Neuronal stem cell (in vitro differentiated cells): Measurements from ENCODE around the gene MRPL20.

Source experiments
- DNase-seq: peaks from one replicate; pipeline ENCODE4 v3.0.0-alpha.2; 2013; ENCODE audit warnings: low spot score
- H2AFZ ChIP-seq: one replicate; pipeline ENCODE4 v1.6.1; 2013; ENCODE audit warnings: mild to moderate bottlenecking, low read length, inconsistent platforms
- H2AK5ac ChIP-seq: 2 replicates; pipeline ENCODE4 v1.6.1; 2013; ENCODE audit warnings: low read depth, mild to moderate bottlenecking, inconsistent platforms, low read length, moderate library complexity, mixed read lengths
- H2BK120ac ChIP-seq: 2 replicates; pipeline ENCODE4 v1.6.1; 2013; ENCODE audit warnings: low read depth, mild to moderate bottlenecking, inconsistent platforms, low read length, moderate library complexity, mixed read lengths
- H2BK12ac ChIP-seq: one replicate; pipeline ENCODE4 v1.6.1; 2013; ENCODE audit warnings: low read length, inconsistent platforms
- H2BK15ac ChIP-seq: 2 replicates; pipeline ENCODE4 v1.6.1; 2013; ENCODE audit warnings: mild to moderate bottlenecking, low read length, inconsistent platforms, mixed read lengths
- H2BK5ac ChIP-seq: one replicate; pipeline ENCODE4 v1.6.1; 2013; ENCODE audit warnings: inconsistent platforms, mild to moderate bottlenecking, low read length, moderate library complexity
- H3K14ac ChIP-seq: one replicate; pipeline ENCODE4 v1.6.1; 2013; ENCODE audit warnings: low read length, inconsistent platforms
- H3K18ac ChIP-seq: 2 replicates; pipeline ENCODE4 v1.6.1; 2013; ENCODE audit warnings: low read length, inconsistent platforms
- H3K23ac ChIP-seq: 2 replicates; pipeline ENCODE4 v1.6.1; 2013; ENCODE audit warnings: low read depth, mild to moderate bottlenecking, mixed read lengths, low read length, inconsistent platforms; ENCODE audit not compliant: poor library complexity
- H3K27ac ChIP-seq: replicated peaks from 3 replicates; pipeline ENCODE4 v1.5.1; 2013; ENCODE audit warnings: low read length, inconsistent platforms
- H3K27me3 ChIP-seq, 3 experiments: 2 replicates each; pipeline ENCODE4 v1.6.1; 2013; ENCODE audit warnings: low read length in 3 of 3, mild to moderate bottlenecking in 2 of 3, inconsistent platforms in 1 of 3, low read depth in 1 of 3, mixed read lengths in 1 of 3, moderate library complexity in 1 of 3; ENCODE audit not compliant: control insufficient read depth in 3 of 3, insufficient read depth in 3 of 3
- H3K36me3 ChIP-seq, 2 donors: replicated peaks in 1 of 2; 2 replicates each; pipeline ENCODE4 v1.6.1; 2013; ENCODE audit warnings: low read length in 2 of 2; ENCODE audit not compliant: control insufficient read depth in 2 of 2, insufficient read depth in 2 of 2
- H3K4ac ChIP-seq: 2 replicates; pipeline ENCODE4 v1.6.1; 2013; ENCODE audit warnings: inconsistent platforms, mild to moderate bottlenecking, low read length, moderate library complexity
- H3K4me1 ChIP-seq, 2 donors: 1 replicate in 1 of 2; 2 replicates in 1 of 2; pipeline ENCODE4 v1.6.1; 2013; ENCODE audit warnings: low read length in 2 of 2, low read depth in 1 of 2; ENCODE audit not compliant: control insufficient read depth in 2 of 2, insufficient read depth in 1 of 2
- H3K4me2 ChIP-seq: one replicate; pipeline ENCODE4 v1.6.1; 2013; ENCODE audit warnings: mild to moderate bottlenecking, low read length, inconsistent platforms; ENCODE audit not compliant: insufficient read depth, poor library complexity, severe bottlenecking
- H3K4me3 ChIP-seq, 2 donors: 2 replicates each; pipeline ENCODE4 v1.5.1; 2013; ENCODE audit warnings: low read length in 2 of 2, mild to moderate bottlenecking in 2 of 2, inconsistent platforms in 1 of 2, moderate library complexity in 1 of 2
- H3K79me1 ChIP-seq: one replicate; pipeline ENCODE4 v1.6.1; 2013; ENCODE audit warnings: low read depth, mild to moderate bottlenecking, inconsistent platforms, low read length, moderate library complexity
- H3K9ac ChIP-seq: one replicate; pipeline ENCODE4 v1.6.1; 2013; ENCODE audit warnings: mild to moderate bottlenecking, low read depth, low read length, inconsistent platforms; ENCODE audit not compliant: poor library complexity
- H3K9me3 ChIP-seq, 2 donors: replicated peaks in 1 of 2; 2 replicates each; pipeline versions ENCODE3 to v1.6.1; 2013; ENCODE audit warnings: low read length in 2 of 2, mild to moderate bottlenecking in 2 of 2, inconsistent platforms in 1 of 2, low read depth in 1 of 2, mixed read lengths in 1 of 2, moderate library complexity in 1 of 2; ENCODE audit not compliant: control insufficient read depth in 2 of 2, insufficient read depth in 1 of 2
- H4K8ac ChIP-seq: one replicate; pipeline ENCODE4 v1.6.1; 2013; ENCODE audit warnings: low read depth, mild to moderate bottlenecking, inconsistent platforms, low read length, moderate library complexity
- H4K91ac ChIP-seq: one replicate; pipeline ENCODE4 v1.6.1; 2013; ENCODE audit warnings: low read length, low read depth, mild to moderate bottlenecking, inconsistent platforms; ENCODE audit not compliant: poor library complexity
- WGBS, 2 donors: extraction: QIAGEN DNeasy Blood & Tissue Kit; methylation state at CpG; one replicate each; pipeline ENCODE4 v1.1.7; 2013; ENCODE audit warnings: missing lambda C conversion rate in 2 of 2, mixed read lengths in 1 of 2; ENCODE audit not compliant: insufficient read length in 2 of 2, insufficient replicate concordance in 1 of 2; ENCODE audit errors: extremely low coverage in 2 of 2; 5-methylcytosine and 5-hydroxymethylcytosine counted together

MRPL20 gene

GRCh38 chr1:1390675-1391074 lies 16.4 kb downstream of the MRPL20 start:
- peaks cover 10% of the 10 kb centered on the region for H3K79me1 ChIP-seq
- no peak overlapping the region for H4K91ac ChIP-seq
- DNase-seq = no peak
- H2BK15ac ChIP-seq = no peak overlapping the region
- H2BK12ac ChIP-seq = no peak overlapping the region
- H3K36me3 ChIP-seq = peaks cover 69 to 99% of the 10 kb centered on the region in 2 donors
- no peak overlapping the region for H2BK5ac ChIP-seq
- H2AK5ac ChIP-seq = no peak overlapping the region
- H3K18ac ChIP-seq = no peak overlapping the region
- H2AFZ ChIP-seq = no peak overlapping the region
- H3K27ac ChIP-seq = no peak overlapping the region
- no peaks in the 10 kb centered on the region for H3K4me1 ChIP-seq
- H3K4me2 ChIP-seq = no peak overlapping the region
- H3K9me3 ChIP-seq = peaks cover 0 to 8% of the 10 kb centered on the region in 2 donors
- no peaks in the 10 kb centered on the region for H3K27me3 ChIP-seq
- no peak overlapping the region for H4K8ac ChIP-seq
- no peak overlapping the region for H2BK120ac ChIP-seq
- H3K23ac ChIP-seq = no peak overlapping the region
- H3K4me3 ChIP-seq = no peak overlapping the region
- H3K4ac ChIP-seq = no peak overlapping the region
- H3K9ac ChIP-seq = no peak overlapping the region
- no peak overlapping the region for H3K14ac ChIP-seq
- WGBS, 2 donors = no CpG with 5 or more reads among the region's 12 CpGs

GRCh38 chr1:1388078-1388472 lies 19.0 kb downstream of the MRPL20 start:
- Histone ChIP-seq H3K9ac (no peak overlapping the region), H2BK120ac (no peak overlapping the region), H3K4me1 (no peaks in the 10 kb centered on the region), H3K18ac (no peak overlapping the region), H3K4me3 (no peak overlapping the region), H2BK5ac (no peak overlapping the region), H3K79me1 (peaks cover 9% of the 10 kb centered on the region), H2AFZ (no peak overlapping the region), H3K36me3 (peaks cover 58 to 81% of the 10 kb centered on the region in 2 donors), H3K14ac (no peak overlapping the region), H3K4ac (no peak overlapping the region), H3K9me3 (peaks cover 0 to 8% of the 10 kb centered on the region in 2 donors), H3K23ac (no peak overlapping the region), H3K4me2 (no peak overlapping the region), H4K91ac (no peak overlapping the region), H2AK5ac (no peak overlapping the region), H3K27me3 (no peaks in the 10 kb centered on the region), H2BK15ac (no peak overlapping the region), H2BK12ac (no peak overlapping the region), H4K8ac (no peak overlapping the region), H3K27ac (no peak overlapping the region)
- WGBS, 2 donors = no CpG with 5 or more reads among the region's 16 CpGs
- DNase-seq = no peak

- no CpG with 5 or more reads among the region's 50 CpGs for WGBS, 2 donors
- H3K79me1 ChIP-seq = peaks cover 3% of the 10 kb centered on the region
- no peak overlapping the region for H2BK15ac ChIP-seq
- H3K9ac ChIP-seq = no peak overlapping the region
- H2BK5ac ChIP-seq = peak overlapping the region; percentile 7
- no peak overlapping the region for H2BK120ac ChIP-seq
- no peak overlapping the region for H3K4ac ChIP-seq
- no peak overlapping the region for H2BK12ac ChIP-seq
- H3K4me3 ChIP-seq = no peak overlapping the region
- no peaks in the 10 kb centered on the region for H3K27me3 ChIP-seq
- no peak for DNase-seq
- no peak overlapping the region for H4K8ac ChIP-seq
- H4K91ac ChIP-seq = no peak overlapping the region
- H3K36me3 ChIP-seq = peaks cover 51 to 74% of the 10 kb centered on the region in 2 donors
- H3K4me1 ChIP-seq = no peaks in the 10 kb centered on the region
- no peak overlapping the region for H3K18ac ChIP-seq
- H3K4me2 ChIP-seq = no peak overlapping the region
- H2AK5ac ChIP-seq = no peak overlapping the region
- H2AFZ ChIP-seq = no peak overlapping the region
- H3K27ac ChIP-seq = no peak overlapping the region
- peaks cover 0 to 10% of the 10 kb centered on the region in 2 donors for H3K9me3 ChIP-seq
- H3K23ac ChIP-seq = no peak overlapping the region
- no peak overlapping the region for H3K14ac ChIP-seq
These were observed 19.7 kb downstream of the MRPL20 start for GRCh38 chr1:1387098-1388077.

- H2BK12ac ChIP-seq = no peak overlapping the region
- H3K79me1 ChIP-seq = peaks cover 1% of the 10 kb centered on the region
- no peak overlapping the region for H4K8ac ChIP-seq
- peaks cover 40 to 66% of the 10 kb centered on the region in 2 donors for H3K36me3 ChIP-seq
- H2BK15ac ChIP-seq = no peak overlapping the region
- peaks cover 0 to 14% of the 10 kb centered on the region in 2 donors for H3K9me3 ChIP-seq
- H3K4ac ChIP-seq = no peak overlapping the region
- no peak overlapping the region for H4K91ac ChIP-seq
- no peak overlapping the region for H2AFZ ChIP-seq
- no peak overlapping the region for H2BK5ac ChIP-seq
- no peaks in the 10 kb centered on the region for H3K27me3 ChIP-seq
- H3K4me1 ChIP-seq = no peaks in the 10 kb centered on the region
- no peak overlapping the region for H3K14ac ChIP-seq
- H2AK5ac ChIP-seq = no peak overlapping the region
- no peak overlapping the region for H3K9ac ChIP-seq
- H3K4me3 ChIP-seq = no peak overlapping the region
- WGBS, 2 donors = no CpG with 5 or more reads among the region's 8 CpGs
- H3K4me2 ChIP-seq = no peak overlapping the region
- H3K18ac ChIP-seq = no peak overlapping the region
- no peak overlapping the region for H3K27ac ChIP-seq
- H3K23ac ChIP-seq = no peak overlapping the region
- H2BK120ac ChIP-seq = no peak overlapping the region
- DNase-seq = no peak
These were observed 21.2 kb downstream of the MRPL20 start for GRCh38 chr1:1385931-1386330.
